ENCODE data around the gene FAM135A.
"Not testable (repeated sequence)": the region's sequence is repeated elsewhere in the genome, so short reads cannot be mapped to it uniquely, and the experiment has no call there.

Gene FAM135A

GRCh38 chr6:70590400-70590799 is 177.1 kb downstream of the FAM135A start:
- Histone ChIP-seq H3K9ac (ENCODE audit: insufficient read length, low read depth) (no peak overlapping the region), H3K4me3 (ENCODE audit: insufficient read length, low read depth) (no peak overlapping the region), H3K27me3 (ENCODE audit: insufficient read depth, insufficient read length) (no peaks in the 10 kb centered on the region), H3K9me3 (ENCODE audit: insufficient read depth, low read length) (no peaks in the 10 kb centered on the region), H3K4me1 (ENCODE audit: insufficient read depth, insufficient read length) (no peaks in the 10 kb centered on the region), H3K36me3 (ENCODE audit: insufficient read depth, insufficient read length, low read length) (peaks cover 5% of the 10 kb centered on the region)
- no peak for DNase-seq (ENCODE audit: low read depth, low spot score)
- no peak for TF ChIP-seq SUZ12 (IDR thresholded peaks at IDR 0.05; ENCODE audit: extremely low read depth, insufficient read depth, insufficient read length)

- no peak overlapping the region for H3K4me3 ChIP-seq (ENCODE audit: insufficient read length, low read depth)
- no peaks in the 10 kb centered on the region for H3K4me1 ChIP-seq (ENCODE audit: insufficient read depth, insufficient read length)
- DNase-seq (ENCODE audit: low read depth, low spot score) = no peak
- peaks cover 5% of the 10 kb centered on the region for H3K36me3 ChIP-seq (ENCODE audit: insufficient read depth, insufficient read length, low read length)
- TF ChIP-seq YY1 (IDR thresholded peaks at IDR 0.05; ENCODE audit: insufficient read depth, insufficient read length) (no peak), ZNF274 (IDR thresholded peaks at IDR 0.05; ENCODE audit: low read depth, low read length) (no peak), SUZ12 (IDR thresholded peaks at IDR 0.05; ENCODE audit: extremely low read depth, insufficient read depth, insufficient read length) (no peak)
- no peak overlapping the region for H3K9ac ChIP-seq (ENCODE audit: insufficient read length, low read depth)
- no peaks in the 10 kb centered on the region for H3K27me3 ChIP-seq (ENCODE audit: insufficient read depth, insufficient read length)
- H3K9me3 ChIP-seq (ENCODE audit: insufficient read depth, low read length) = no peaks in the 10 kb centered on the region
Observed at GRCh38 chr6:70592391-70593117, 179.2 kb downstream of the FAM135A start.

DNA sequence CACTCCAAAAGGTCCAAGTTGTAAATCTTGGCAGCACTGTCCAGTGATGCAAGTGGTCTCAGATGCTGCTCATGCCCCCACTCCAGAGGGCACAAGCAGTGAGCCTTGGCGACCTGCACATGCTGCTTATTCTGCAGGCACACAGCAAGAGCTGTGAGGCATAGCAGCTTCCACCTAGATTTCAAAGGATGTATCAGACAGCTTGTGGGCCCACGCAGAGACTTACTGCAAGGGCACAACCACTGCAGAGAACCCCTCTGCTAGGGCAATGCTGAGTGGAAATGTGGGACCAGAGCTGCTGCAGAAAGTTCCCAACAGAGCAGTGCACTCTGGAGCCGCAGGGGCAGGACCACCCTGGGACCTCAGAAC is 179.8 kb downstream of the FAM135A start:
- TF ChIP-seq SUZ12 (IDR thresholded peaks at IDR 0.05; ENCODE audit: extremely low read depth, insufficient read depth, insufficient read length) (no peak), ZNF274 (IDR thresholded peaks at IDR 0.05; ENCODE audit: low read depth, low read length) (no peak), YY1 (IDR thresholded peaks at IDR 0.05; ENCODE audit: insufficient read depth, insufficient read length) (no peak)
- H3K9me3 ChIP-seq (ENCODE audit: insufficient read depth, low read length) = no peaks in the 10 kb centered on the region
- H3K36me3 ChIP-seq (ENCODE audit: insufficient read depth, insufficient read length, low read length) = peaks cover 5% of the 10 kb centered on the region
- no peak overlapping the region for H3K9ac ChIP-seq (ENCODE audit: insufficient read length, low read depth)
- H3K27me3 ChIP-seq (ENCODE audit: insufficient read depth, insufficient read length) = no peaks in the 10 kb centered on the region
- no peak overlapping the region for H3K4me3 ChIP-seq (ENCODE audit: insufficient read length, low read depth)
- H3K4me1 ChIP-seq (ENCODE audit: insufficient read depth, insufficient read length) = no peaks in the 10 kb centered on the region
- DNase-seq (ENCODE audit: low read depth, low spot score) = no peak

- Histone ChIP-seq H3K4me3 (ENCODE audit: insufficient read length, low read depth) (no peak overlapping the region), H3K9me3 (ENCODE audit: insufficient read depth, low read length) (no peaks in the 10 kb centered on the region)
Observed at GRCh38 chr6:70599187-70599586, 185.9 kb downstream of the FAM135A start.

DNA sequence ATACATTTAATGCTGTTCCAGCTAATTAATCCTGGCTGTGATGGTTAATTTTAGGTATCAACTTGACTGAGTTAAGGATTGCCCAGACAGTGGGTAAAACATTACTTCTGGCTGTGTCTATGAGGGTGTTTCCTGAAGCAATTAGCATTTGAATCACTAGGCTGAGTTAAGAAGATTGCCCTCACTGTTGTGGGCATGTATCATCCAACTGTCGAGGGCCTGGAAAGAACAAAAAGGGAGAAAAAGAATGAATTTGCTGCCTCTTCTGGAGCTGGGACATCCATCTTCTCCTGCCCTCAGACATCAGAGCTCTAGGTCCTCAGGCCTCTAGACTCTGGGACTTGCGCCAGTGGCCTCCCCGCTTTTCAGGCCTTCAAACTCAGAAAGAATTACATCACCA is 187.7 kb downstream of the FAM135A start:
- peaks cover 3% of the 10 kb centered on the region for H3K4me1 ChIP-seq (ENCODE audit: insufficient read depth, insufficient read length)
- TF ChIP-seq YY1 (IDR thresholded peaks at IDR 0.05; ENCODE audit: insufficient read depth, insufficient read length) (no peak), ZNF274 (IDR thresholded peaks at IDR 0.05; ENCODE audit: low read depth, low read length) (no peak), SUZ12 (IDR thresholded peaks at IDR 0.05; ENCODE audit: extremely low read depth, insufficient read depth, insufficient read length) (no peak)
- H3K9me3 ChIP-seq (ENCODE audit: insufficient read depth, low read length) = no peaks in the 10 kb centered on the region
- H3K4me3 ChIP-seq (ENCODE audit: insufficient read length, low read depth) = no peak overlapping the region
- H3K27me3 ChIP-seq (ENCODE audit: insufficient read depth, insufficient read length) = no peaks in the 10 kb centered on the region
- H3K9ac ChIP-seq (ENCODE audit: insufficient read length, low read depth) = no peak overlapping the region
- DNase-seq (ENCODE audit: low read depth, low spot score) = peak; percentile 30
- H3K36me3 ChIP-seq (ENCODE audit: insufficient read depth, insufficient read length, low read length) = no peaks in the 10 kb centered on the region

More at GRCh38 chr6:70599187-70599586, 185.9 kb downstream of the FAM135A start:
- DNase-seq (ENCODE audit: low read depth, low spot score) = no peak
- TF ChIP-seq SUZ12 (IDR thresholded peaks at IDR 0.05; ENCODE audit: extremely low read depth, insufficient read depth, insufficient read length) = no peak
- no peak for TF ChIP-seq ZNF274 (IDR thresholded peaks at IDR 0.05; ENCODE audit: low read depth, low read length)
- no peak for TF ChIP-seq YY1 (IDR thresholded peaks at IDR 0.05; ENCODE audit: insufficient read depth, insufficient read length)
- H3K9ac ChIP-seq (ENCODE audit: insufficient read length, low read depth) = no peak overlapping the region
- no peaks in the 10 kb centered on the region for H3K27me3 ChIP-seq (ENCODE audit: insufficient read depth, insufficient read length)
- H3K4me1 ChIP-seq (ENCODE audit: insufficient read depth, insufficient read length) = peaks cover 3% of the 10 kb centered on the region
- no peaks in the 10 kb centered on the region for H3K36me3 ChIP-seq (ENCODE audit: insufficient read depth, insufficient read length, low read length)

DNA sequence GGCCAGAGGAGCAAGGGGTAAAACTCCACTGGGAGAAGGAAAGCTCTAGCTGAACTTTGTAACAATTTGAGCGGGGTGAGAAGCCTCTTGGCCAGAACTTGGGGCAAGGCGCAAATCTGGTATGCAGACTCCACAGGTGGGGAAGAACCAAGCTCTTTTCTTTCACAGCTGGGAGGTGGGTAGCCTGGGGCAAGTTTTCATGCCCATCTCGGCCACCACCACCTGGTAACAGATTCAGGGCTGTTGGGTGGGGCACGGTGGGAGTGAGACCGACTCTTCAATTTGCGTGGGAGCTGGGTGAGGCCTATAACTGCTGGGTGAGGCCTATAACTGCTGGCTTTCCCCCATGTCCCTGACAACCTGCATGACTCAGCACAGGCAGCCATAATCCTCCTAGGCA is 190.9 kb downstream of the FAM135A start:
- no peaks in the 10 kb centered on the region for H3K27me3 ChIP-seq (ENCODE audit: insufficient read depth, insufficient read length)
- peaks cover 3% of the 10 kb centered on the region for H3K4me1 ChIP-seq (ENCODE audit: insufficient read depth, insufficient read length)
- no peak overlapping the region for H3K9ac ChIP-seq (ENCODE audit: insufficient read length, low read depth)
- TF ChIP-seq YY1 (IDR thresholded peaks at IDR 0.05; ENCODE audit: insufficient read depth, insufficient read length) = no peak
- no peak for TF ChIP-seq ZNF274 (IDR thresholded peaks at IDR 0.05; ENCODE audit: low read depth, low read length)
- TF ChIP-seq SUZ12 (IDR thresholded peaks at IDR 0.05; ENCODE audit: extremely low read depth, insufficient read depth, insufficient read length) = no peak
- H3K9me3 ChIP-seq (ENCODE audit: insufficient read depth, low read length) = no peaks in the 10 kb centered on the region
- no peaks in the 10 kb centered on the region for H3K36me3 ChIP-seq (ENCODE audit: insufficient read depth, insufficient read length, low read length)
- H3K4me3 ChIP-seq (ENCODE audit: insufficient read length, low read depth) = no peak overlapping the region
- no peak for DNase-seq (ENCODE audit: low read depth, low spot score)

- not testable (repeated sequence) for H3K36me3 ChIP-seq (ENCODE audit: insufficient read depth, insufficient read length, low read length); DNase-seq (ENCODE audit: low read depth, low spot score); H3K9ac ChIP-seq (ENCODE audit: insufficient read length, low read depth); H3K9me3 ChIP-seq (ENCODE audit: insufficient read depth, low read length); H3K27me3 ChIP-seq (ENCODE audit: insufficient read depth, insufficient read length); H3K4me1 ChIP-seq (ENCODE audit: insufficient read depth, insufficient read length); H3K4me3 ChIP-seq (ENCODE audit: insufficient read length, low read depth)
Observed at GRCh38 chr6:70607371-70607770, 194.1 kb downstream of the FAM135A start.

DNA sequence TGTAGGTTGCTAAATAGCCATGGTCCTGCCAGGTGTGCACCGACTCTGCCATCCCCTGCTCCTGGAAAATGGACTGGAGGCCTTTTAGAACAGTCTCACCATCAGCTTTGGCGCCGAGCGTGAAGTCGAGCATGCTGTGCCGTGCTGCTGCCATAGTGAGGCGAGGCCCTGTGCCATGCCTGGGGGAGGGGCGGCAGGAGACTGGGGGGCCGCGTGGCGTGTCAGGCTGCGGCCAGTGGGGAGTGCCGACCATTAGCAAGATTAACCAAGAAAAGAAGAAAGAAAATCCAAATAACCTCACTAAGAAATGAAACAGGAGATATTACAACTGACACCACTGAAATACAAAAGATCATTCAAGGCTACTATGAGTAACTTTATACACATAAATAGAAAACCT is 195.9 kb downstream of the FAM135A start:
- not testable (repeated sequence) for DNase-seq (ENCODE audit: low read depth, low spot score); H3K36me3 ChIP-seq (ENCODE audit: insufficient read depth, insufficient read length, low read length); H3K27me3 ChIP-seq (ENCODE audit: insufficient read depth, insufficient read length); H3K9me3 ChIP-seq (ENCODE audit: insufficient read depth, low read length); H3K4me3 ChIP-seq (ENCODE audit: insufficient read length, low read depth); H3K4me1 ChIP-seq (ENCODE audit: insufficient read depth, insufficient read length); H3K9ac ChIP-seq (ENCODE audit: insufficient read length, low read depth)
